Ureter (tissue), 1 donor: Measurements from ENCODE around the gene ZRANB1. TPM values are rescaled to one million over a fixed set of nuclear protein-coding genes. Genes with fewer than 3 reads are reported as not detected.
"Not testable (repeated sequence)": the region's sequence is repeated elsewhere in the genome, so short reads cannot be mapped to it uniquely, and the experiment has no call there.

ENCODE experiments used
- DNase-seq: peaks from one replicate; pipeline ENCODE4 v3.0.0-alpha.2; 2020; ENCODE audit warnings: low spot score
- total RNA-seq: library from RNA; stranded (reverse); gene quantifications from one replicate; pipeline ENCODE4 v1.2.4, GENCODE V29; 2023
- donor health status: DM: yes; HTN: yes; CAD: no.

ZRANB1 gene
- total RNA-seq: 26.3 TPM

- no peak for DNase-seq
These were observed at the start of gene ZRANB1 for GRCh38 chr10:124941823-124942222. ZRANB1 (plus strand) TSS chr10:124942123; CDS start chr10:124942494, 371 bp downstream.

GRCh38 chr10:124892905-124893304 is 49.0 kb upstream of the ZRANB1 start:
- DNase-seq: no peak

DNA sequence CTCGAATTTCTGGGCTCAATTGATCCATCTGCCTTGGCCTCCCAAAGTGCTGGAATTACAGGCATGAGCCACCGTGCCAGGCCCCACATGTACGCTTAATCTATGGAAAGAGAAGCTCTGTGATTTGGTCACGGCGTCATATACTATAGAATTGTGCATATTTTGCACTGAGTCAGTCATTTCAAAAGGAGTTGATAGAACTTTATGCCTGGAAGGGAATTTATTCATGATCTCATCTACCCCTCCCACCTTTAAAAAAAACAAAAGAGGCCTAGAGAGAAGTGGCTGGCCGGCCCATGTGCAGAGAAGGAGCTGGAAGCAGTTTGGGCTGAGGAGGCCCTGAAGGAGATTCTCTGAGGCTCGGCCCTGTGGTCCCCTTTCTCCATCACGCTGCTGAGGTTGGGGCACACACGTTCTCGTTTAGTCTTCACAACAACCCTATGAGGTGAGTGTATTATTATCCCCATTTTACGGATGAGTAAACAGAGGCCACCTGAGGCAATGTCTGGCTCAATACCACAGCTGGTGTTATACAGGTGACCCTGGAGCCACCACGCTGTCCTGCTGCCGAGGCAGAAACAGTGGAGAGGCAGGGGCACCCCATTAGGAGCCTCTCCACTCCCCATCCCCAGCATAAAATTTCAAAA is 47.2 kb upstream of the ZRANB1 start:
- DNase-seq: no peak

GRCh38 chr10:124896751-124897150 is 45.2 kb upstream of the ZRANB1 start:
- no peak for DNase-seq

GRCh38 chr10:124898471-124898870 is 43.5 kb upstream of the ZRANB1 start:
- DNase-seq: no peak

DNA sequence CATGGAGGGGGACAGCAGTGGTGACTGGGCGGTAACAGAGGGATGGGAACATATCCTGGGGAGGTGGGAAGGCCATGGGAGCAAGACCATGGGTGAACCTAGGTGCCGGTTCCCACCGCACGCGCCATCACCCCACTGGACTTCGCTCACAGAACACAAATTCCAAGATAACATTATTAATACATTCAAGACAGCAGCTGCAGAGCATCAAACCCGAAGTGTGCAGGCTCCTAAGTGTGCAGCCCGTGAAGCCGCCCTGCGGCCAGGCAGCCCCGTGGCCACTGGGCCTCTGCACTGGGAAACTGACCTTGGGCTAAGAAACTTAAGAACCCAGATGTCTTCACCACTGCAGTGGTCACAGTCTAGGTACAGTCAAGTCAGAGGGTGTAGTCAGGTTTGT is 42.8 kb upstream of the ZRANB1 start:
- DNase-seq: no peak

GRCh38 chr10:124902462-124902861 is 39.5 kb upstream of the ZRANB1 start:
- no peak for DNase-seq

DNA sequence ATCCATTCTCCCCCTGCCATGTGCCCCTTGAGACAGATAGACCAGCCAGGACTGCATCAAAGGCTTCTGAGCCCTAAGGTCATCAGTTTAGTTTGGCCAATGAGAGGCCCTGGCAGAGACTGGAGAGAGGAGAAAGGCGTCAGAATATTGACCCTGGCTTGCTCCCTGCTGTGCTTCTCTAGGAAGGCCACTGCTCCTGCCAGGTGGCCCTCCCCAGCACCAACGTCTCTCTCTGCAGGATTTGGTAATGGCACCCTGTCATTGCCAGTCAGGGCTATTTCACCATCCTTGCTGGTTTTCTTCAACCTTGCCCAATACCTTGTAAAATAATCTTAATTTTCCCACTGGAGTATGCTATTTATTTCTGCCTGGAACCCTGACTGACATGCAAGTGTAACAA is 38.8 kb upstream of the ZRANB1 start:
- no peak for DNase-seq

DNA sequence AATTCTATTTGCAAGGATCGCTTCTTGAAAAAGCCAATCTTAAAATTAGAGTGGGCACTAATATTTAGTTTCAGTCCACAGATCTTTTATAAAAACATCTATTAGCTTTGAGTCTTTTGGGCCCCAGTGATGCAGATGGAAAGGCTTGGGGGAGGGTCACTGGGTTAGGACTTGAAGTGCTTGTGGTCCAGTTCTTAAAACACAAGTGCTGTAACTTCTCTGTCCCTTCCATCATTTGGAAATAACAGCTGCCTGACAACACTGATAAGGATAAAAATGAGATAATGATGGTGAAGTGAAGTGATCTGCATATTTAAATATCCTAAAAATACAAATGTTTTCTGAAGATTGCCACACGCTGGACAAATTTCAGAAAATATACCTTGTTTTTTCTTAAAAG is 37.1 kb upstream of the ZRANB1 start:
- no peak for DNase-seq

DNA sequence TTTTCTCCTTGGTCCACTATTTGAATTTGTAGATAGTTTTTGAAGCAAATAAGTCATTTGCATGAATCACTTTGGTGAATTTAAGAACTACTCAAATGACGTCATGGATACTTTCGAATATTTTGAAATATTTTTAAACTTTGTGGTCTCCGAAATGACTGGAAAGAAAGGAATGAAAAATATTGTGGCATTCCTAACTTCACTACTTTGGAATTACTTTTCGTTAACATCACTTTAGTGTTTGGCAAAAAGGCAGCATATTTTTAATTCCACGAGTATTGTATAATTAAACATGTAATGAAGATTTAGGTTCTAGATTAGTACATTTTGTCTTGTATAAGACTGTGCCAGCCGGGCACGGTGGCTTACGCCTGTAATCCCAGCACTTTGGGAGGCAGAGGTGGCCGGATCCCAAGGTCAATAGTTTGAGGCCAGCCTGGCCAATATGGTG is 35.3 kb upstream of the ZRANB1 start:
- no peak for DNase-seq

GRCh38 chr10:124909563-124909962 is 32.4 kb upstream of the ZRANB1 start:
- DNase-seq: no peak

GRCh38 chr10:124911124-124912067 is 30.5 kb upstream of the ZRANB1 start:
- no peak for DNase-seq

GRCh38 chr10:124912101-124912886 is 29.6 kb upstream of the ZRANB1 start:
- DNase-seq: no peak

- DNase-seq: no peak
These were observed 28.8 kb upstream of the ZRANB1 start for GRCh38 chr10:124913167-124913566.

GRCh38 chr10:124914398-124914797 is 27.5 kb upstream of the ZRANB1 start:
- not testable (repeated sequence) for DNase-seq

GRCh38 chr10:124916098-124916584 is 25.8 kb upstream of the ZRANB1 start:
- no peak for DNase-seq

GRCh38 chr10:124916585-124917427 is 25.1 kb upstream of the ZRANB1 start:
- peak; percentile 98 for DNase-seq

DNA sequence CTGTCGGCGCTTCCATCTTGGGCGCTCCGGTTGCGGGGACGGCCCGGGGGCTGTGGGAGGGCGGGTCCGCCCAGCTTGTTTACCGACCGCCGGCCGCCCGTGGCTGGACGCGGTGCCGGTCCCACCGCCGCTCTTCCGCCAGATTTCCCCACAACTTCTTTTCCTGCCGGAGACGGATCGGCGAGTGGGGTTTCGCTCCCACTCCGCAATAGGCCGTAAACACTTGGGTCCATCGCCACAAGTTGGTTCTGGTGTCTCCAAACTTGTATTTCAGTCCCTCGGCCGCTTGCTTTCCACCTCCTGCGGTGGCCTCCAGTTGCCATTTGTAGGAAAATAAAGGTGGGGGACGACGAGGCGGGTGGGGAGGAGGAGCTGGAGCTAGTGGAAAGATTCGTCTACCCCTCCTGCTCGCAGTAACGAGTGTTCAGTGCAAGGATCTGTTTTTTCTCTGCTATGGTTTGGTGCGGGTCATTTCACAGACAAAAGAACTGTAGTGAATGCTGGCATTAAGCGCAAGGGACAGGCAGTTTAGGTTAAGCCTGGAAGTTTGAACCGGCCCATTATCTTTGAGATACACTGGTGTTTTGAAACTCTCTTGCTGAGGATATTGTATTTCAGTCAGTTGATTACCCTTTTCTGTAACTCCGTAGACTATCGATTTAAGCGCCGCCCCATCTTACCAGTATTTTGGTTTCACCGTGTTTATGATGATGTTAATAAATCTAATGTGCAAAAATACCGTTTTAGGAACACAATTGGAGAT is 24.3 kb upstream of the ZRANB1 start:
- no peak for DNase-seq

DNA sequence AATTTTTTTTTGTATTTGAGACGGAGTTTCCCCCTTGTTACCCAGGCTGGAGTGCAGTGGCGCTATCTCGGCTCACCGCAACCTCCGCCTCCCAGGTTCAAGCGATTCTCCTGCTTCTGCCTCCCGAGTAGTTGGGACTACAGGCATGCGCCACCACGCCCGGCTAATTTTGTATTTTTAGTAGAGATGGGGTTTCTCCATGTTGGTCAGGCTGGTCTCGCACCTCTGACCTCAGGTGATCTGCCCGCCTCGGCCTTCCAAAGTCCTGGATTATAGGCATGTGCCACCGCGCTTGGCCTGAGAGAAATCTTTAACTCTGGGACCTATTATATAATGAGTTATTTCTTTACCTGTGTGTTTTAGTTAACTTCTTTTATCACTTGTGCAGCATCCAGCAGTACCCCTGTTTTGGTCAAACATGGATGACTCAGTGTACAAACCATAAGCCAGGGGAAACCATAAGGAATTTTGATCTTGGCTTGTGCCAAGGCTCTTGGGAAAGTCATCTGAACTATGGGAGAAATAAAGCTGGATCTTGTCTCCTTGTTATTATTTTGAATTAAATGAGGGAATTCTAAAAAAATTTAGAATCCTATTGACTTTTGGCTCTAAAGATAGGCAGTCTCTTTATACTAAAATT is 23.6 kb upstream of the ZRANB1 start:
- DNase-seq: no peak

- DNase-seq: no peak
These were observed 23.0 kb upstream of the ZRANB1 start for GRCh38 chr10:124918906-124919305.
